GM18507 (cell line): ENCODE results near the gene CEBPB.
"Not testable (repeated sequence)": the region's sequence is repeated elsewhere in the genome, so short reads cannot be mapped to it uniquely, and the experiment has no call there.

ENCODE experiments used
- DNase-seq: peaks from one replicate; pipeline ENCODE4 v3.0.0; 2011; ENCODE audit warnings: low read depth; ENCODE audit not compliant: insufficient read length; ENCODE audit errors: extremely low spot score
- FAIRE-seq: peaks from 2 replicates; lab custom pipeline; 2011; peaks lifted over from hg19 to GRCh38; lab: Jason Lieb, UNC

CEBPB gene

DNA sequence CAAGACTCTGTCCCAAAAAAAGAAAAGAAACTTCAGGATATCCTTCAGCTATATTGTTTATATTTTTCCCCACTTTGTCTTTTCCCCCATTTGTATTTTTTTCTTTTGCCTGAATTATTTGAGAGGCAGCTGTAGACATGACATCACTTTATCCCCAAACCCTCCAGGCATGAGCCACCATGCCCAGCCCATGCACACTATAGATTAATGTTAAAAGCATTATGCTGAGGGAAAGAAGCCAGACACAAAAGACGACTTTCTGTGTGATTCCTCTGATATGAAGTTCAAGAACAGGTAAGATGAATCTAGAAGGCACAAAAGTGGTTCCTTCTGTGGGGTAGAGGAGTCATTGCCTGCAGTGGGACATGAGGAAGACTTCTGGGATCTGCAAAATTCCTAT, 16.4 kb downstream of the CEBPB start:
- DNase-seq, result no peak
- no peak for FAIRE-seq

DNA sequence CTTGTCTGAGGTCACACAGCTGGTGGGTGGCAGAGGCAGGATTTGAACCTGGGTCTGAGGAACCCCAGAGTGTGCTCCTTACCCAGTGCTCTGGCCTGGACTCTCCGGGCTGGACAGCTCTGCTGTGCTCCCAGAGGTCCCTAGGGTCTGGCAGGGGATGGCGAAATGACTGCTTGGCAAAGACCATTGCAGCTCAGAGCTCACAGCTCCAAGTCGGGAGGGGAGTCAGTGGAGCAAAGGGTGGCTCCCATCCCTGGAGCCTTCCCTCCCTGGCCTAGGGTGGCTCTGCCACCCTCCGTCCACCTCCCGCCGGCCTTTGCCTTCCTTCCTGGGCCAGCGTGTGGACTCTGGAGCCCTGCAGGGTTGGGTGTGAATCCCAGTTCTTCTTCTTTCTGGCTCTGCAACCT, 17.5 kb downstream of the CEBPB start:
- FAIRE-seq (no peak), DNase-seq (no peak)

DNA sequence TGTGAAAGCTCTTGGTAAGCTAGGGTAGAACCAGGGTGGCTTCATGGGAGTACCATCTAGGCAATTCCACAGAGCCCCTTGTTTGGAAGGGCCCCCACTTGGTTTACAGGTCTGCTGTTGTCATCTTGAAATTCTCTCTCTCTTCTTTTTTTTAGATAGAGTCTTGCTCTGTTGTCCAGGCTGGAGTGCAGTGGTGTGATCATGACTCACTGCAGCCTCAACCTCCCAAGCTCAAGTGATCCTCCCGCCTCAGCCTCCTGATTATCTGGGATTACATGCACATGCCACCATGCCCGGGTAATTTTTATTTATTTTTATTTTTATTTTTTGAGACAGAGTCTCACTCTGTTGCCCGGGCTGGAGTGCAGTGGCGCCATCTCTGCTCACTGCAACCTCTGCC, 18.2 kb downstream of the CEBPB start:
- not testable (repeated sequence) for DNase-seq, FAIRE-seq

DNA sequence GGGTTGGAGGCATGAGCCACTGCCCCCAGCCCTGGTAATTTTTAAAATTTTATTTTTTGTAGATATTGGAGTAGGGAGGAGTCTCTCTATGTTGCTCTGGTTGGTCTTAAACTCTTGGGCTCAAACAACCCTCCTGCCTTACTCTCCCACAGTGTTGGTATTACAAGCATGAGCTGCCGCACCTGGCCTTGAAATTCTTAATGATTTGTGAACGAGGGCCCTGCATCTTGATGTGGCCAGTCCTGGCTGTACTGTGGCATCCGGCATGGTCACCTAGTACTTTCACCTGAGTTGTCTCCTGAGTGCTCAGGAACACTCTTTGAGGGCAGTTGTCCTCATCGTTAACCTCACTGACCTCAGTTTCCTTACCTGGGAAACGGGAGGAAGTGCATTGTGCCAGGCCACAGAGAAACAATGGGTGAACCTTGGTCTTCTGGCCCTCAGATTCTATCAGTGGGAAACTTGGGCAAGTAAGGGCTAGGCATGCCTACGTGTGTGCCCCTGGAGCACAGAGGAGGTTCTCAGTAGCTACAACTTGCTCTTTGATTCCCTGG, 19.5 kb downstream of the CEBPB start:
- no peak for FAIRE-seq

DNA sequence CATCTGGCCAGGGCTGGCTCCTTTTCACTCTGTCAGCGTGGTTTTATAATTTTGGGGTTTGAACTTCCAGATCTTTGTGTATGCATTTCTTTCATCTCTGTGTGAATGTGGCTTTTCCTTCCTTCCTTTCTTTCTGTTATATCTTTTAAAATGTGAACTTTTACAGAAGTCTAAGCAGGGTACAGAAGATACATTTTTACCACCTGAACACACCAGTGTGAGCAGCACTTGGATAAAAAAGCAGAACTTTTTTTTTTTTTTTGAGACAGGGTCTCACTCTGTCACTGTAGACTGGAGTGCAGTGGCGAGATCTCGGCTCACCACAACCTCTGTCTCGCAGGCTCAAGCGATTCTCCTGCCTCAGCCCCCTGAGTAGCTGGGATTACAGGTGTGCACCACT, 20.5 kb downstream of the CEBPB start:
- no peak for FAIRE-seq
- no peak for DNase-seq

More for the DNA sequence above, 19.5 kb downstream of the CEBPB start:
- DNase-seq, result no peak

DNA sequence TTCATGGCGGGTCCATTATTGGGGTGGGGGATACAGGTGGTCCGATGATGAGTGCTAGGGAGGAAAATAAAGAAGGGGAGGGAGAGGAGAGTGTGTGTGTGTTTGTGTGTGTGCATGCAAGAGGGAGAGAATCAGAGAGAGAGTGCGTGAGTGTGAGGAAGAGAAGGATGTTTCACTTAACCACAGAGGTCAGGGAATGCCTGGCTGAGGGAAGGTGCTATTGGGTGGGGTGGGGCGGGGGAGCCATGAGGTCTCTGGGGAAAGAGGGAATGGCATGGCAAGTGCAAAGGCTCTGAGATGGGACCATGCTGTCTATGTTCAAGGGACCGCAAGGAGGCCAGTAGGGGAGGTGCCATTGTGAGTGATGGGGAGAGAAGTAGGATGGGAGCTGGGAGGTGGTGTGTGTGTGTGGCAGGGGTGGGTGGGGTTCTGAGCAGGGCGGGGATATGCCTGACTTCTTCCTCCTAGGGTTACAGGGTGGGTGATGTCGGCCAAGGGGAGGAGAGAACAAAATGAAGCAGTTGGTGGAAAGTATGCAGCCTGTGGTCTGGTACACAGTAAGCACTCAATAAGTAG, 23.0 kb downstream of the CEBPB start:
- no peak for DNase-seq
- no peak for FAIRE-seq

DNA sequence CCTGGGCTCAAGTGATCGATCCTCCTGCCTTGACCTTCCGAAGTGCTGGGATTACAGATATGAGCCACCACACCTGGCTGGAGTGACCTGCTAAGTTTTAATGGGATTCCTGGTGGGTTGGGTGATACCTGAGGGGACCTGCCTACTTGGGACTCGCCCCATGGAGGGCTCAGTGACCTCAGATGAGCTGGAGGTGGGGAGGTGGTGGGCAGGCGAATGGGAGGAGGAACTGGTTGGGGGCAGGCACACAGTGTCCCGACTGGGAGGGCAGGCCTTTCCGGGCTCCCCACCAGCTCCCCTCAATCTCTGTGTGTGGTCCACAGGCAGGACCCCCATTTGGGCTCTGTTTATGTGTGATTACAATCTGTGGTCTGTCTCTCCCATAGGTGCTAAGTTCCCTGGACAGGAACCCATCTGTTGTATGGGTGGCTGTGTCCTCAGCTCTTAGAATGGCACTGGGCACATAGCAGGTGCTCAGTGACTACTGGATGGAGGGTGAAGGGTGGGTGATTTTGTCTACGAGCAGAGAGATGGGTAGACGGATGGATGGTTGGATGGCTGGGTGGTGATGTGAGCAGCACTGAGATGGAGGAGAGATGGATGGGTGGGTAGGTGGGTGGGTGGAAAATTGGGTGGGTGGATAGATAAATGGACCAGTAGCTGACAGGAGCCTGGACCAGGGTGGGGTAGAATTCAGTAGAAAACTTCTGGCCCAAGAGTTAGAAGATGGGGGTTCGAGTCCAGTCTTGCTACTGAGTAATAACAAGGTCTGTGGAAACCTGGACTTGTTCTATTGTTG, 23.8 kb downstream of the CEBPB start:
- DNase-seq (no peak), FAIRE-seq (no peak)

DNA sequence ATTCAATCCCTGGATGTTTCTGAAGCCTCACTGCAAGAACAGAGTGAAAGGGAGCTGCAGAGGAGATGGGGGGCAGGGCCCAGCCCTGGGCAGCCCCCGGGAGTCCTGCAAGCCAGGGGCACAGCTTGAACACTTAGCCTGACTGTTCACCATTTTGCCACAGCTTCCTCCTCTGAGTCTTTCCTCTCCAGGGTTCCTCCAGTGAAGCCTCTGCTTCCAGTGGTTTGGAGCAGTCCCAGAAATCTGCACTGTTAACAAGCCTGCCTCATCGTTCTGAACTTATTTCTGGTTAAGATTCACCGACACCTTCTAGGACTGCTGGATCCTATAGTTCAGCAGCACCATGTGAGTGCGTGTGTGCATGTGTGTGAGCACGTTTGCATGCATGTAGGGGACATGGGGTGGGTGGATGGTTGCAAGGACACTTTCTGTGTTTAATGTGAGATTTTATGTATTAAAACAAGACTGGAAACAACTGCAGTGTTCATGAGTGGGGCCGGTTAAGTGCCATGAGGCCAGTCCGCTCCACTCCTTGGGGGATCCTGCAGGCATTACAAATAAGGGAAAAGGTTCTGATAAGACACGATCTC, 24.6 kb downstream of the CEBPB start:
- no peak for FAIRE-seq

DNA sequence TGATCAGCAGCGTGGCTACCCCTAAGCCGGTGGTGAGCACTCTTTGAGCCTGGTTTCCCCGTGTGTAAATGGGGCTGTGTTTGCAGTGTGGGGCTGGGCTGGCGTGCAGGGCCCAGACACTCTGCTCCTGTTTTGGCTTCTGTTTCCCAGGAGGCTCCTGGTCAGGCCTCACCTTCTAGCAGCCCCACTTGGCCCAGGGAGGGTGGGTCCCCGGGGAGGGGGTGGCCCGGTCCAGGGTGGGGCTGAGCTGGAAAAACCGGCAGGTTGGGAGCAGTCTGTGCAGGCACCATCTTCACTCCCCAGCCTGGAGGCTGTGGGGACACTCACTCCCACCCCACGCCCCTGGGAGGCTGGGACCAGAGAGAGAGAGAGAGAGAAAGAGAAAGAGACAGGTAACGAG, 25.3 kb downstream of the CEBPB start:
- DNase-seq (no peak), FAIRE-seq (no peak)

More for the DNA sequence above, 24.6 kb downstream of the CEBPB start:
- DNase-seq, result no peak

DNA sequence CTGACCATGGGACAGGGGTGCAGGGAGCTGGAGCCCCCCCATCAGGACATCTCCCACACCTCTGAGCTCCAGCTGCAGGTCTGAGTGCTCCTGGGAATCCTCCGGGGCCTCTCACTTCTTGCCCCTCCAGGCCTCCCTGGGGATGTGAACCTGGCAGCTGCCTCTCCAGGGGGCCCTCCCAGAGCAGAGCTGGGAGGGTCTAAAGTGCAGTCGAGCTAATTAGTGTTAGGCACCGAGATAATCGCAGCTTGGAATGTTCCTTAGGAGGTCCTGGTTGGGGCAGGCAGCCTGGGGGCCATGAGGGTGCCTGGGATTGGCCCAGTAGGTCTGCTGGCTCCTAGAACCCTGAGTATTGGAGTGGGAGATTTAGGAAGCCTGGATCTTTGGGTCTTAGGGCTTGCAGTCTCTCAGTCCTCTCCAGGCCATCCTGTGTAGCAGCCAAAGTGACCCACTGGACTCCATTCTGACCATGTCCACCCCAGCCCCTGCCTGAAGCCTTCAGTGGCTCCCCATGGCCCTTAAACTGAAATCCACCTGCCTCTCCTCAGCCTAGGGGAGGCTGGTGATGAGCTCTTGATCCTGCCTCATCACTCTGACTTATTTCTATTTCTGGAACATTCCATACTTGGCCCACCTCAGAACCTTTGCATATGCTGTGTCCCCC, 26.0 kb downstream of the CEBPB start:
- DNase-seq (no peak), FAIRE-seq (no peak)

DNA sequence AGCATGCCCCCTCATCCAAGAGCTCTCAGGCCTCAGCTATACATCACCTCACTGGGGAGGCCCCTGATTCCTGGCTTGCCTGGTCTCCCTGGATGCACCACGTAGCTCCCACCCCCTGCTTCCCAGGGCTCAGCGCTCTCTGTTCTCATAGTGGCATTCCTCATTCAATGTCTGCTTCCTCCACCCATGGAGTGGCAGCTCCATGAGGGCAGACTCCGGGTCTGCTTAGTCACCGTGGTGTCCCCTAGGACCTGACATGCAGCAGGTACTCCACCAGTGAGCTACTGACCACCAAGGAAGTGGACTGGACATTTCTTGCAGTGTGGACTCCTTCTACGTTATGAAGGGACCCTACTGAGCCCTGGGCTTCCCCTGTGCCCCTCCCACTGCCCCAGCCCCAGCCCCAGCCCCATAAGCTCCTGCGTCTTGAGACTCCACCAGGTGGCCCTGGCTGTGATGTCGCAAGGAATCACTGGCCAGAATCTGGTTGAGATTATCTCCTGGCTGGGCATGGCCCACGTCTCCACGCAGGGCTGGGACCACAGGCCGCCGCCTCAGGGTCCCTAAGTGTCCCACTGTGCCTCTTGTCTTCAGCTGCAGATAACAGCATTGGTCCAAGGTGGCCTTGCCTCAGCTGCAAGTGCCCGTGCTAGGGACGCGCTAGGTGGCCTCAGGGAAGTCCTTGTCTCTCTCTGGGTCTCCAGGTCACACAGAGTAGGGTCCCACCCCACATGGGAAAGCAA, 26.7 kb downstream of the CEBPB start:
- DNase-seq (no peak), FAIRE-seq (no peak)

DNA sequence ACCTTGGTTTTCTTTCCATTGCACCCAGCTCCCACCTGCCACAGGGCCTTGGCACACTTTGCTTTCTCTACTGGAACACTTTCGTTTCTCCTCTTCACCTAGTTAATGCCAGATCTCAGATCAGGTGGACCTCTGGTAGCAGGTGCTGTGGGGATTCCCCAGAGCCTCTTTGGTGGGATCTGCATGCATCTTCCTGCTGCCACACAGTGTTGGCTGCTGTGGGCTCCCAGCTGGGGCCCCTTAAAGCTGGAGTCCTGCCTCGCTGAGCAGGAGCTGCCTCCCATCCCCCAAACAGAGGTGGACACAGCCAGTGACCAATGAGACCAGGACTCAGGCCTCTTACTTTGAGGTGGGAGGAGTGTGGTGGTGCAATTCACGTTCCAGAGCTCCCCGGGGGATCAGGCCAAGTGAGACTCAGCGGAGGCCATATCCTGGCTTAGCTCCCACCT, 28.4 kb downstream of the CEBPB start:
- no peak for FAIRE-seq
- no peak for DNase-seq

DNA sequence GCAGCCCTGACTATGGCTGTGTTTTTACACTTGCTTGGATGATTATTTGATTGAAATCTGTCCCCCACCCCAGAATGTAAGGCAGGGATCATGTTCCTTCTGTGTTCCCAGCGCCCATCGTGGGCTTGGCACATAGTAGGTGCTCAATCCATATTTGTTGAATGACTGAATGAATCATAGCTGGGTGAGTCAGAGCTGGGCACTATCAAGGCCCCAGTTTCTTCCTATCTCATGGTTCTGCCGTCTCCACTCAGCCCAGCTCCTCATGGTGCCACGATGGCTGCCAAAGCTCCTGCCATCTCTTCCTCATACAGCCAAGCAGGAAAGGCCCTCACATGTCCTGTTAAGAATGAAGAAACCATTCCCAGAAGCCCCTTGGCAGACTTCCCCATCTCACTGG, 29.0 kb downstream of the CEBPB start:
- no peak for FAIRE-seq
- DNase-seq, result no peak

DNA sequence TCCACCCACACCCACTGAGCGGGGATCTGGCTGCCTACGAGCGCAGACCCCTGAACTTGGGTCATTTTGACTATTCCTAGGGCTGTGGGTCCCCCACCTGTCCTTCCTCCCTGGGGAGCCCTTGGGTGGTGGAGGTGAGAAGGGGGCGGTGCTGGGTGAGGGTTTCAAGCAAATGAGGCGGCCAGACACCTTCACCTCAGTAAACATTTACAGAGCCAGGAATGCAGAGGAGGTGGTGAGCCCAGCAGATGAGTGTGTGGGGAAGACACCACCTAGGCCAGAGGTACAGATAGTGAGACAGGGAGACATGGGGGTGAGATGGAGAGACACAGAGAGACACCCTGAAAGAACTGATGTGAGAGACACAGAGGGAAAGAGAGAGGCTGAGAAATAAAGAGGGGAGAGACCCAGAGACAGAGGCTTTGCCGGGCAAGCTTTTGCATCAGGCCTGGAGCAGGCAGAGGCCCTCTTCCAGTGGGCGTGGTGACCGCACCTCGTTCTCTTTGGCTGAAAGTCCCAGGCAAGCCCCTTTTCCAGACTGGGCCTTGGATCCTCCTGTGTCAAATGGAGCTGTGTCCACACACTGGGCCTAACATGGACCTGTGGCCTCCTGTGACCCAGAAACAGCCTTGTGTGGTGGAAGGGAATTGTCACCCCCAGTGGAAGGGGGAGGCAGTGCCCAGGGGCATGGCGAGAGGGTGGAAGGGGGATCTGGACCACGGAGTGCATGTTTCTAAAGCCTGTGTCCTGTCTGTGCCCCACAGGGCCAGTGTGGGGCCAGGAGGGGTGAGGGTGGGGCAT, 29.7 kb downstream of the CEBPB start:
- FAIRE-seq, result peak; percentile 72
- DNase-seq, result no peak

DNA sequence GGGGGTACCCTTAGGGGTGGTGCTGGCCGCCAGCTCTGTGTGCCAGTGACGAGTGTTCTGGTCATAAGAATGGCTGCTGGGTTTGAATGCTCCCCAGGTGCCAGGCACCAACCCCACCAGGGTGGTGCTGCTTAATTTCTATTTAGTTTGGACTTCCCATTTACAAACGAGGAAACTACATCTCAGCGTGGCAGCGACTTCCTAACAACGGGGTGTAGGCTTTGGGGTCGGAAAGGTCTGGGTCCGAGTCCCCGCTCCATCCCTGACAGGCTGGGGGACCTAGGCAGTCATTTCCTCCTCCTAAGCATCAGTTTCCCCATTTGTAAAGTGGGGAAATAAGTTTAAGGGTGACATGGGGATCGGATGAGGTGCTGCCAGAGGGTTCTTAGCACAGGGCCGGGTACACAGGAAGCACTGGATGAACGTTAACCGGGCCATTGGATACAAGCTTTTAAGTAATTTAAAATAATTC, 30.3 kb downstream of the CEBPB start:
- DNase-seq (no peak), FAIRE-seq (no peak)

DNA sequence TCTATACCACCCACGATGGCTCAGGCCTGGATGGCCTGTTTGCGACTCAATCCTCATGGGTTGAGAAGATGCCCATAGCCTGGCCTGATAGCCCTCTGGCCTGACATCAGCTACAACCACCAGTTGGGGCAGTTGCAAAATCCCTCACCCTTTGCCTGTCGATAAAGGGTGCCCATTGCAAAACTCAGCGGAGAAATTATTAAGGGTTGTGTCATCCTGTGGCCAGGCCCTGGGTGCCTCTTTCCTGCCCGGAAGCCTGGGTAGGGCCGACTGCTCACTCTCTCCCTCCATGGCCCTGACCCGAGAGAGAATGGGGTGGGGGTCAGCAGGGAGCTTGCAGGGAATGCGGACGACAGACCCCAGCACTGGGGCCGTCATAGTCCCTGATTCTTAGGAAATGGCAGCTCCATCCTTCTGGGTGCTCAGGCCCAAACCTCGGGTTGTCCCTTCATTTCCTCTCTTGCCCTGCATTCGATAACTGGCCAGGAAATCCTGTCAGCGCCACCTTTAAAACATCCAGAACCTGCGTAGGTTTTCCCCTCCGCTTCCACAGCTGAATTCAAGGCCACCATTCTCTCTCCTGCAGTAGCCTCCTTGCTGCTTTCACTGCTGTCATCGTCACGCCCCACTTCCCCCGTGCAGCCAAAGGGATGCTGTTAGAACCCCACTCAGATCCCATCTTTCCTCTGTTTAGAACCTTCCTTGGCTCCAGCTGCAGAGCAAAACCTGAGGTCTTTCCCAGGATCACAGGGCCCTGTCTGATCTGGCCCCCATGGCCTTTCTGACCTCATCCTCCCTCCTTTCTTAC, 31.1 kb downstream of the CEBPB start:
- DNase-seq, result no peak
- FAIRE-seq, result no peak

DNA sequence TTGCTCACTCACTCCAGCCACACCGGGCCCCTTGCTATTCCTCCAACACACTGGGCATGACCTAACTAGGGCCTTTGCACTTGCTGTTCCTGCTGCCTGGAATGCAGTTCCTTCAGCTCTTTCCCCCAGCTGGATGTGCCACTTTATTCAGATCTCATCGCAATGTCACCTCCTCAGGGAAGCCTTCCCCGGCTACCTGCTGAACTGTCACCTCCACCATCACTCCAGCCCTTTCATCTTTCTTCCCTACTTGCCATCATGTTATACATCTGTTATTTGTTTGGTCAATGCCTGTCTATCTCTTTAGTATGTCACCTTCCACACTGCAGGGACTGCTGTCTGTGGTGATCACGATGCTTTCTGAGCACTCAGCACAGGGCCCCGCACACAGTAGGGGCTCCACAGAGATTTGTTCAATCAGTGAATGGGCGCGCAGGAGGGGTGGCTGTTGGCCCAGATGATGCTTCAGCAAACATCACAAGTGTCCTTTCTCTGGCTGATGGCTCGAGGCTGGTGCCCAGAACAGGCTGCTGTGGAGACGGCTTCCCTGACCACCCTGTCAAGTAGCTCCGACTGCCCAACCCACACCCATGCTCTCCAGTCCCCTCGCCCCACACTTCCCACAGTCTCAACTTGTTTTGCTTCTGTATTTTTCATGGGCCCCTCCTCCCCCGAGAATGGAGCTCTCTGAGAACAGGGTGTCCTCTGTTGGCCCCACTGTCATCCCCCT, 31.8 kb downstream of the CEBPB start:
- DNase-seq (no peak), FAIRE-seq (no peak)
